ENCODE data around the gene THRSP. TPM values are rescaled to one million over a fixed set of nuclear protein-coding genes. Genes with fewer than 3 reads are reported as not detected.
A peak's percentile ranks its signal among the peaks of the same experiment; 100 is the strongest.

Gene THRSP
- total and polyA plus RNA-seq, 8 donors, result 0.33 to 1.4 (median 0.55) TPM; not detected in 5

- no peak overlapping the region for H3K27ac ChIP-seq
- H3K36me3 ChIP-seq, result no peaks in the 10 kb centered on the region
- TF ChIP-seq EP300 (IDR thresholded peaks at IDR 0.05), result no peak
- intact Hi-C loops (cut with DNase I; ENCODE audit: low total_unique reads), result no loop called here
- no peaks in the 10 kb centered on the region for H3K27me3 ChIP-seq
- no peak overlapping the region for H3K4me3 ChIP-seq
- 91 to 97% (median 95%) methylated on average over 8 of the region's 8 CpGs for WGBS, 5 donors
- DNase-seq, result no peak
- H3K4me1 ChIP-seq, result peaks cover 0 to 14% (median 7%) of the 10 kb centered on the region in 4 donors
- H3K9me3 ChIP-seq, result no peaks in the 10 kb centered on the region
These were observed 3.1 kb upstream of the THRSP start for GRCh38 chr11:78060533-78060932.

- peak overlapping the region in 2 of 5 donors; percentile 26 to 47 for H3K27ac ChIP-seq
- TF ChIP-seq CTCF (IDR thresholded peaks at IDR 0.05), result no peak
- TF ChIP-seq EP300 (IDR thresholded peaks at IDR 0.05), result no peak
- no peak for TF ChIP-seq POLR2A (IDR thresholded peaks at IDR 0.05)
- TF ChIP-seq POLR2AphosphoS5 (IDR thresholded peaks at IDR 0.05), result no peak
- intact Hi-C loops (cut with DNase I; ENCODE audit: low total_unique reads), result no loop called here
- WGBS, 5 donors, result 41 to 60% (median 59%) methylated on average over 4 of the region's 4 CpGs
- no peak overlapping the region for H3K4me3 ChIP-seq
- no peaks in the 10 kb centered on the region for H3K9me3 ChIP-seq
- H3K4me1 ChIP-seq, result peaks cover 0 to 14% (median 7%) of the 10 kb centered on the region in 4 donors
- H3K27me3 ChIP-seq, result no peaks in the 10 kb centered on the region
- DNase-seq, result peak in 1 of 2 donors; percentile 64
- H3K36me3 ChIP-seq, result no peaks in the 10 kb centered on the region
These were observed 2.4 kb upstream of the THRSP start for GRCh38 chr11:78061088-78061920.

- H3K9me3 ChIP-seq, result no peaks in the 10 kb centered on the region
- WGBS, 5 donors, result 41 to 56% (median 47%) methylated on average over 4 of the region's 4 CpGs
- no peak overlapping the region for H3K27ac ChIP-seq
- H3K36me3 ChIP-seq, result peaks cover 0 to 2% (median 0%) of the 10 kb centered on the region in 4 donors
- H3K4me1 ChIP-seq, result peaks cover 0 to 14% (median 7%) of the 10 kb centered on the region in 4 donors
- H3K27me3 ChIP-seq, result no peaks in the 10 kb centered on the region
- H3K4me3 ChIP-seq, result no peak overlapping the region
- DNase-seq, result no peak
- TF ChIP-seq CTCF (IDR thresholded peaks at IDR 0.05), result no peak
- no peak for TF ChIP-seq EP300 (IDR thresholded peaks at IDR 0.05)
- no peak for TF ChIP-seq POLR2A (IDR thresholded peaks at IDR 0.05)
- no peak for TF ChIP-seq POLR2AphosphoS5 (IDR thresholded peaks at IDR 0.05)
- intact Hi-C loops (cut with DNase I; ENCODE audit: low total_unique reads), result no loop called here
These were observed 1.7 kb upstream of the THRSP start for GRCh38 chr11:78061921-78062311.

GRCh38 chr11:78062671-78063070, 990 bp upstream of the THRSP start:
- H3K27me3 ChIP-seq, result no peaks in the 10 kb centered on the region
- no peak overlapping the region for H3K4me3 ChIP-seq
- H3K9me3 ChIP-seq, result no peaks in the 10 kb centered on the region
- TF ChIP-seq CTCF (IDR thresholded peaks at IDR 0.05), result no peak
- no peak for TF ChIP-seq EP300 (IDR thresholded peaks at IDR 0.05)
- no peak for TF ChIP-seq POLR2AphosphoS5 (IDR thresholded peaks at IDR 0.05)
- TF ChIP-seq POLR2A (IDR thresholded peaks at IDR 0.05), result no peak
- no peak overlapping the region for H3K27ac ChIP-seq
- H3K4me1 ChIP-seq, result peaks cover 0 to 14% (median 7%) of the 10 kb centered on the region in 4 donors
- no peak for DNase-seq
- peaks cover 0 to 9% (median 6%) of the 10 kb centered on the region in 4 donors for H3K36me3 ChIP-seq
- intact Hi-C loops (cut with DNase I; ENCODE audit: low total_unique reads), result no loop called here
- 62 to 90% (median 82%) methylated on average over 2 of the region's 2 CpGs for WGBS, 5 donors

GRCh38 chr11:78065203-78065602, 1.5 kb downstream of the THRSP start:
- Histone ChIP-seq H3K4me3 (no peak overlapping the region), H3K27me3 (no peaks in the 10 kb centered on the region), H3K36me3 (peaks cover 0 to 33% (median 30%) of the 10 kb centered on the region in 4 donors), H3K9me3 (no peaks in the 10 kb centered on the region), H3K4me1 (peaks cover 0 to 14% (median 7%) of the 10 kb centered on the region in 4 donors), H3K27ac (no peak overlapping the region)
- DNase-seq, result no peak
- 84 to 89% (median 87%) methylated on average over 2 of the region's 2 CpGs for WGBS, 5 donors
- intact Hi-C loops (cut with DNase I; ENCODE audit: low total_unique reads), result no loop called here
- TF ChIP-seq POLR2AphosphoS5 (IDR thresholded peaks at IDR 0.05) (no peak), CTCF (IDR thresholded peaks at IDR 0.05) (no peak), POLR2A (IDR thresholded peaks at IDR 0.05) (no peak), EP300 (IDR thresholded peaks at IDR 0.05) (no peak)

All from stomach (tissue), 9 donors.